GM18858 (cell line): ENCODE data around the gene ETF1.
"Not testable (repeated sequence)": the region's sequence is repeated elsewhere in the genome, so short reads cannot be mapped to it uniquely, and the experiment has no call there.

Experiments
- ATAC-seq: cut with Tn5 transposase; IDR thresholded peaks from one replicate; pipeline ENCODE4 v1.9.1; 2021; ENCODE audit not compliant: unreplicated experiment

ETF1 gene

DNA sequence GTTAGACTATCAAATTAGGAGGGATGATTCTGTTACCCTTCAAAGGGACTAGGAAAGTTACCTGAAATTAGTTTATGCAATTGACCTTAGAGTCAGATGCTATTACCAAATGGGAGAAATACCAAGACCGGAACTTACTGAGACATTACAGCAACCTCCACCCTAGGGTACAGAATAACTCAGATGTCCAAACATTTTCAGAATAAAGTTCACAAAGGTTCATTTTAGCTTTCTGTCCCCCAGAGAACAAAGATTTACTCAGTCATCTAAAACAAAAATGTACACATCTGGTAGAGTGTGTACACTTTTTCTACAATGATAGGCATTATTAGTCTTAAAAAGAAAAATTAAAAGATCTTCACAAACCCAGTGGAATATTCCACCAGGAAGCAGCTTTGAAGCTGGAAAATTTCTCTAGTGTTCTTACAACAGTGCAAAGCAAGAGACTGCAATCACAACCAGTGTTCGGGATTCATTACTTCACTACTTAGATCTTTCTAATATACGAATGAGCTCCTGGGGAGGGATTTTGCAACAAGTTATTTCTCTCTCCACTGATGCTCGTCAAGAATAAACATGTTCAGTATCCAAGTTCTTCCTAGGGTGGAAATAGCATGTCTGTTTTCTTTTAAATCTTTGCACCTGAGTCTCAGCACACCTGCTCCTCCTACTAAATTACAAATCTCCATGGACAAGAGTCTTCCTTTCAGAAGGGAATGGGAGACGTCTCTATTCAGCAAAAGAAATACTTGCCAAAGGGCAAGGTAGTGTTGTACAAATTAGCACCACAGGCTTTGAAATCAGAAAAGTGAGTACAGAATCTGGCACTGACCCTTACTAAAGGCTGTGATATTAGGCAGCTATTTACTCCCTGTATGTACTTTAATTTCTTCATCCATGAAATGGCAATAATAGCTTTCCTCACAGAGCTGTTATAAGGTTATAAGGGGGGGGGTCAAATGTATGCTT lies 8.8 kb downstream of the ETF1 start:
- ATAC-seq = no peak

DNA sequence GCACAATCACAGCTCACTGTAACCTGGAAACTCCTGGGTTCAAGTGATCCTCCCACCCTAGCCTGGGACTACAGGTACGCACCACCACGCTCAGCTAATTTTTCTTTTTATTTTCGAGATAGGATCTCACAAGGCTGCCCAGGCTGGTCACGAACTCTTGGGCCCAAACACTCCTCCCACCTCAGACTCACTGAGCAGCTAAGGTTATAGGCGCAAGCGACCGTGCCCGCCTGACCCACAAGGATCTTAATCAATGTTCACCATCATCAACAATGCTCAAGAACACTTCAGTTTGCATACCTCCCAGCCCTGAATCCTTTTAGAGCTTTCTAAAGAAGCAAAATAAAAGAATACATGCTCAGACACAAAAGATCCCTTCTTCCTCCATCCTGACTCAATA lies 13.2 kb downstream of the ETF1 start:
- no peak for ATAC-seq

DNA sequence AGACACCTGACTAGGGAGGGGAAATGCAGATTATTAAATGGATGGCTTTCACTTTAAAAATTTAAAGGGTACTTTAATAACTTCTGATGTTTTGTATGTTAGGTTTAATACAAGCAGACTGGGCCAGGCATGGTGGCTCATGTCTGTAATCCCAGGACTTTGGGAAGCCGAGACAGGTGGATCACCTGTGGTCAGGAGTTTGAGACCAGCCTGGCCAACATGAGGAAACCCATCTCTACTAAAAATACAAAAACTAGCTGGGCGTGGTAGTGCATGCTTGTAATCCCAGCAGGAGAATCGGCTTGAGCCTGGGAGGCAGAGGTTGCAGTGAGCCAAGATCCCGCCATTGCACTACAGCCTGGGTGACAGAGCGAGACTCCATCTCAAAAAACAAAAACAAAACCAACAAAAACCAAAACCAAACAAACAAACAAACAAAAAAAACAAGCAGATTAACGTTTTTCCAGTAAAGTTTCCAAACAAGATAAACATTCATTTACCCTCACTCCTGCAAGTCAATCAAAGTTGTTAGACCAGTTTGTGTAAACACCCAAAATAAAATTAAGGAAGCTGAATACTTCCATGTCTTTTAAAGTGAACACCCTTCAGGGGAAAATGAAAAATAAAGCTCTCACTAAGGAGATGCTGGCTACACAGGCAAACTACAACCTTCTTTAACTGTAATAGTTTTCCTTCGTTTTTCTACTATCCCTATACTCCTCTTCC lies 14.1 kb downstream of the ETF1 start:
- ATAC-seq = no peak

DNA sequence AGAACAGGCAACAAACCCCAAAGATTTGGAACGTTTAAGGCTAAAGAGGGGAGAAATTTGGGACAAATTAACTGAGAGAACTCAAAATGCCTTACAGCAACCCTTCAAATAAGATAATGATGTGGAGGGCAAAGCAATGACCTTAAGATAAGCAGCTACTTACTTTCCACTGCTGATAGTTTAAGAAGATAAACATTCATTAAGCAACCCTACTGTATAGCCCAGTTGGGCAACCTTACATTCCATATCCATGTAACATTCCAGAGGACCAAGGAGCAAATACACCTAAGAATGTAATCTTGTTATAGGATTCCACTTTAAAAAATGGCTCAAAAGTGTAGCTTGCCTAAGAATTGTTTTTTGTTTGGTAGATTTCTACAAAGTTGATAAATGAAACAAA lies 14.8 kb downstream of the ETF1 start:
- no peak for ATAC-seq

DNA sequence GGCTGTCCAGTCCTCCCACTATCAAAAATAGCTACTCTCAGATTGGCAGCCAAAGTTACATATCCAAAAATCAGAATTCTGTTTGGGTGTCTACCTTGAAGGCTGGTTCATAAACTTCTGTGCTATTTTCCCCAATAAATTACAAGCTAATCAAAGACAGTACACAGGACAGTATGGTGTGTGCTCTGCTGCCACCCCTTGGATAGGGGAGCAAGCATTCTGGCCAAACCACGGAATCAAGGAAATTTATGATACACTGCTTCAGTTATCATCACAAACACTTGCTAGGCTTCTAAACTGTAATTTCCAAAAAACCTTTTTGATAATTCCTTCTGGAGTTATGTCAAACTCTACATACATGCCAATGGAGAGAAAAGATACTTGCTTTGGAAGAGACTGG lies 15.9 kb downstream of the ETF1 start:
- ATAC-seq = no peak

DNA sequence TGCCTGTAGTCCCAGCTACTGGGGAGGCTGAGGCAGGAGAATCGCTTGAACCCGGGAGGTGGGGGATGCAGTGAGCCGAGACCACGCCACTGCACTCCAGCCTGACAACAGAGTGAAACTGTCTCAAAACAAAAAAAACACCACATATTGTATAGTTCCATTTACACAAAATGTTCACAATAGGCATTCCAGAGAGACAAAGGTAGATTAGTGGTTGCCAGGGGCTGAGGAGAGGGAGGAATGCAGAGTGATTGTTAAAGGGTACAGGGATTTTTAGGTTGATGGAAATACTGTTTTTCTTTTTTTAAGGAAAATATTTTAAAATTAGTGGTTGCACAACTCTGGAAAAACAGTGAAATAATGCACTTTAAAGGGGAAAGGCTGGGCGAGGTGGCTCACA lies 19.6 kb downstream of the ETF1 start:
- ATAC-seq = no peak

DNA sequence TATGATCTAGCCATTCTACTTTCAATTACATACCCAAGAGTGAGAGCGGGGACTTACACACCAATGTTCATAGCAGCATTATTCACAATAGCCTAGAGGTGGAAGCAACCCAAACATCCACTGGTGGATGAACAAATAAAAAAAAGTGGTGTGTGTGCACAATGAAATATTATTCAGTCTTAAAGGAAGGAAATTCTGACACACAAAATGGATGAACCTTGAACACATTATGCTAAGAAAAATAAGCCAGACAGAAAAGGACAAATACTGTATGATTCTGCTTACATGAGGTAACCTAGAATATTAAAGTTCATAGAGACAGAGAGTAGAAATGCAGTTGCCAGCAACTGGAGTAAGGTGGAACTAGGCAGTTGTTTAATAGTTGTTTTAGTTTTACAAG lies 22.1 kb downstream of the ETF1 start:
- ATAC-seq = no peak

DNA sequence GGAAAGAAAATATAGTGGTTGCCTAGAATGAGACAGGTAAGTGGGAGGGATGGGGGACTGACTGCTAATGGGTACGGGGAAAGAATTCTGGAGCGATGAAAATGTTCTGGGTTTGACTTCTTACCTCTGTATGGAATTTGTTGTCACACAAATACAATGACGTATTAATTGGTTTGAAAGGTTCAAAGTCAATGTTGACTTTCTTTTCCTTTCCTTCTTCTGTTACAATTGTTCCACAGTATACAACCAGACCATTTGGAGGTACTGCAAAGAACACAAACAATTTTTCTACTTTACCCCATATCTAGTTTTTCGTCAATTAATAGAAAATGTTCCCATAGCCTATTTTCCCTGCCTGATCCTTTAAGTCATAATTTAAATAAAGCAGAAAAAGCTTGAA lies 25.6 kb downstream of the ETF1 start:
- ATAC-seq = no peak

DNA sequence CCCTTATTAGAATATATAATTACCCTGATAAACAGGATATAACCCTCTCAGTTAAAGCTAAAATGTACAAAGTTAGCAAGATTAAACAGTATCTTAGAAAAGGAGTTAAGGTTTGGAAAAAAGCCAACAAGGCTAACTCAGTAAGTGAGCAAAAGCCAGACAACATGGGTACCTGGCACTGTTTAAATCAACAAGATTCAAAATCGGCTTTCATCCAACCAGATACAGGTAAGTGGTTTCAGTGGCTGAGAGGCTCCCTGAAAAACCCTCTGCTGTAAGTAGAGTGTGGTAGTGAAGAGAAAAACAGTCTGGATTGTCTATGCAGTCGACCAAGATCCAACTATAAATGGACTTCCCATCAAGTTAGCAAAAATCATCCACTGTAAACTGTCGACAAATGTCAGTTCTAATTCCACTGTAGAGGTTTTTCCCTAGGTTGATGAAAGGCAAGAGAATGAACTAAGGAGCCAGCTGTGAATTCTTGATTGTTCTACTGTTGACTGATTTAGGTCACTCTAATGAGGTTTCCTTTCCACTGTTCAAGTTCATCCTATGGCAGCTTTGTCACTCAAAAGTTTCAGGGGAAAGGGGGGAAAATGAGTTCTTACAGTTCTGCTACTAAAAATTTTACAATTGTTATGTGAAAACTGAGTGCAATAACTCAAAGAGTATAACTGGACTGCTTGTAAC lies 27.3 kb downstream of the ETF1 start:
- ATAC-seq = no peak

DNA sequence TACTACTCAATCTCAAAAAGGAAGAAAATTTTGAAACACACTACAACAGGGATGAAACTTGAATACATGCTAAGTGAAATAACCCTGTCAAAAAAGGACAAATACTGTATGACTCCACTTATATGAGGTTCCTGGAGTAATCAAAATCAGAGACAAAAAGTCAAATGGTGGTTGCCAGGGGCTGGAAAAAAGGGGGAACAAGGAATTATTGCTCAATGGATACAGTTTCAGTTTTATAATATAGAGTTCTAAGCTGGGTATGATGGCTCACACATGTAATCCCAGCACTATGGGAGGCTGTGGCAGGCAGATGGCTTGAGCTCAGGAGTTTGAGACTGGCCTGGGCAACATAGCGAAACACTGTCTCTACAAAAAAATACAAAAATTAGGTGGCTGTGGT lies 29.0 kb downstream of the ETF1 start:
- ATAC-seq = no peak

DNA sequence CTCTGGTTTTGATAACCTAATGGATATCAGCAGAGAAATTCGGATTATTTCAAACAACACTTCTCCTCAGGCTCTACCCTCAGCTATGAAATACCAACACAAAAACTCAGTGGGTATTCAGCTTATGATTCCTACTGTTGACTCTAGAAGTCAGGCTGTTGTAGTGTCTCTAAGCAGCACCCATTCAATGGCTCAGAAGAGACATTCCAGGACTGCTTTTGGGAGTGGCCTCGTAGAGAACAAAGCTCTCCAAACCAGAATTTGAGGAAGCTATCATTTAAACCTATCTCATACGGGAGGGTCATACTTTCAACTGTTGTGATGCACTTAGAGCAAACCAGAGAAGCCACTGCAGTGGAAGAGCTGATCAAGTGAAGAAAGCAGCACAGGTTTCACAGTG lies 34.1 kb downstream of the ETF1 start:
- no peak for ATAC-seq

DNA sequence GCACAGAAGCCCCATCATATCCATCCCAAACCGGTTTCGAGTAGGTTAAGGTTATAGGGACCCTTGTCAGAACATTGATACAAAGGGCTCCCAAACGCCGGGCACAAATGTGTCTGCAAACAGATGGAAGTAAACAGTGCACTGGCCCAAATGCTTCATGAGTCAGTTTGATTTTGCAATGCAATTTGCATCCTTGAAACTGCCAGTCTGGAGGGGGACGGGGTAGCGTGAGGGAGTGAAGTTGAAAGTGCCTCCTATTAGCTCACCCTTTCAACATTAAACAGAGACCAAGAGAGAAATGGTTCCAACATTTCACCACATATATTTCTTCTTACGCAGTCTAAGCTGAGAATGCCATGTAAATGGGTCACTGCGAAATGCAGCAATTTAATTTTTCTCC lies 35.6 kb downstream of the ETF1 start:
- not testable (repeated sequence) for ATAC-seq

DNA sequence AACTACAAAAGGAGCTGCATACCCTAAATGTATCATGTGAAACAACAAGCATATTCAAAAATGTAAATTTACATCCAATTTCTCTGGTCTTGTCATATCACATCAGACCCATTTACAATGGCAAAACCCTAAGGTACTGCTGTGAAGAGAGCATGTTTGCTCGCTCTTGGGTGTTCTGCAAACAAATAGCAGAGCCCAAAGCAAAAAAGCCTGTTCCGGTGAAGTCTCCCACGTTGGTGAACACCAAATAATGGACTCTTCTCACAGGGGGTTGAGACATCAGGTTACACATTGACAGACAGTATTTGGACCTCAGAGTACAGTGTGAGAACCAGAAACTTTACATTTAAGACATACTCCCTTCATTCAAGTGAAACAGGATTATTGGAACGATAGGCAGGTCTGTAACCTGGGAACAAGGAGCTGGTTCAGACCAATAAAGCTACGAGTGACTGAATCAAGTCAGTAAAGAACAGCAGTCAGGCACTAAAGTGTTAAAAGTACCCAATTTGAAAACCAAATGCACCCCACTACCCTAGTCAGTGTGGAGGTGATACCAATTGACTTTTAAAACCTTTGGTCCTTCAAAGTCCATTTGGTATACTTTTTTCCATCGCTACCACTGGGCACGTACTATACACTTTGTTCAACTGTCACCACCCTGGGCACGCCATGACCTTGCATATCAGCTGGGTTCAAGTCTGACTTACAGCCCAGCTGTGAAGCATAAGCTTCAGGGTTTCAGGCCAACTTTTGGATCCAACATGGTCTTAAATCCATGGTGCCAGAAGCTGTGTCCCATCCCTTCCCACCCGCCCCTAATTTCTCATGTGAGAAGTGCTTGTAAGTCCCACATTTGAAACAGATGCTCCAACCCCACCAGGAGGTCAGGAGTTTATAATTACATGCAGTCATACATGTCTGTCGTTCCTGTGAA lies 36.4 kb downstream of the ETF1 start:
- ATAC-seq = no peak

DNA sequence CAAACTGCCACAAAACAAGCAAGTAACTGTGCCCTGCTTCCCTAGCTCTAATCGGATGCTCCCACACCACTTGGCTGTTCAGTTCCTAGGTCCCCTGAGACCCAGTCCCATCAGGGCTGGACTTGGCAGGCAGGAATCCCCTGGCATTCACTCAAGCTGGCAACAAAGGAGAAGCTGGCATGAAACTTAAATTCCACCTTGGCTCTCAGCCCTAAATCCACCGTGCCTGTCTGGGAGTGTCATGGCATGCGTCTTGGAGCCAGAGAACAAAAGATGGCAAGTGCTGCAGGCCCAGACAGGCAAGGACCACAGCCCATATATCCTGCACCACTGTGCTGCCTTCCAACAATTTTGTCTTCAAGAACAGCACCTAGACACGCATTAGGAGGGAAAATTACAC lies 38.2 kb downstream of the ETF1 start:
- ATAC-seq = no peak

DNA sequence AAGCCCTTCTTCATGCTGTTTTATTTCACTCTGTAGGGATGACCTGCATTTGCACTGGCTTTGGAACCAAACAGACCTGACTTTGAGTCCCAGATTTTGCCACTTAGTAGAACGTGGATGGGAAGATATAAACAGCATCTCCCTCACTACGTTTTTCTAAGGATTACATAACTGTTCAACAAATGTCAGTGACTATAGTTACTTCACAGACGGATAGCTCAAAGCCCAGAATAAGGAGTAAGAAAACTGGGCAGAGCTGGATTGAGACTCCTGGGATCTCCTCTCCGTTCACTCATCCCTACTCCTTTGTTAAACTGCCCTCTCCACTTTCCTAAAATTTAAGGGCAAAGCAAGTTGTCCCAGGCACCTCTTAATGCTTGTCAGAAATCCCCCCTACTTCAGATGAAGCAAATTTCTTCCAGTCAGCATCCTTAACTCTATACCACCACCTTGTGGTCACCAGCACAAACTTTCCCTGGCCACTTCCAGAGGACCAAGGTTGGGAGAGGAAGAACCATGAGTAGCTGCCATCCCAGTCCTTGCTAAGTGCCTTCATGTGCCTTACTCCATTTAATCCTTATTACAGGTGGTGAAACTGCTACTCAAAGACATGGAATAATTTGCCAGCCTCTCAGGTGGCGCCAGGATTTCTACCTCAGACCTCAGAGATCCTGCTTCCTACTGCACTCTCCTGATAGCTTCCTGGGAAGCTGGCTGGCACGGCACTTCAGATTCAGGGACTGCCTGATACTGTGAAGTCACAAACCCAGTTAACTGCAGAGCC lies 39.4 kb downstream of the ETF1 start:
- no peak for ATAC-seq

DNA sequence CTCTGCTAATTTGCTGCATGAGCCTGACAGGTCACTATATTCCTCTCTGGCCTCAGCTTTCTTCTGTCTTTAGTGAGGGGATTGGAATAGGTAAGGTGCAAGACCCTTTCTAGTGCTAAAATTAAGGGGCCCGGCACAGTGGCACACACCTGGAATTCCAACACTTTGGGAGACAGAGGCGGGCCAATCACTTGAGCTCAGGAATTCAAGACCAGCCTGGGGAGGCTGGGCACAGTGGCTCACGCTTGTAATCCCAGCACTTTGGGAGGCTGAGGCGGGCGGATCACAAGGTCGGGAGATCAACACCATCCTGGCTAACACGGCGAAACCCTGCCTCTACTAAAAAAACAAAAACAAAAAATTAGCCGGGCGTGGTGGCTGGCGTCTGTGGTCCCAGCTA lies 40.5 kb downstream of the ETF1 start:
- ATAC-seq = no peak

DNA sequence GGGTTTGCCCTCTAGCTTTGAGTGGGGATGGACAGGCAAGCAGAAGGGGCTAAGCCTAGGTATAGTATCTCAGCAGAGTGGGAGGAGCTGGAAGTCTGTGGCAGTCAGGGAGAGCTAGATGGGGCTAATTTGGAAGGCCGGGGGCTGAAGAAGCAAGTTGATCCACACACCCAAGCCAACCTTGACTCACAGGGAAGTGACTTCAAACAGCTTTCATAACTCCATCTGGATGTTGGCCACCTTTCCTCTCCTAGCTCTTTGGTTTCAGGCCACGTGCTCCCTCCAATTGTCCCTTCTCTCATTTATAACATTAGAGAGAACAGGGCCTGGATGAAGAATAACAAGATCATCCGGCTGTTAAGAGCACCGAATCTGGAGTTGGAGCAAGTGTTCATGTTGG lies 40.9 kb downstream of the ETF1 start:
- no peak for ATAC-seq

DNA sequence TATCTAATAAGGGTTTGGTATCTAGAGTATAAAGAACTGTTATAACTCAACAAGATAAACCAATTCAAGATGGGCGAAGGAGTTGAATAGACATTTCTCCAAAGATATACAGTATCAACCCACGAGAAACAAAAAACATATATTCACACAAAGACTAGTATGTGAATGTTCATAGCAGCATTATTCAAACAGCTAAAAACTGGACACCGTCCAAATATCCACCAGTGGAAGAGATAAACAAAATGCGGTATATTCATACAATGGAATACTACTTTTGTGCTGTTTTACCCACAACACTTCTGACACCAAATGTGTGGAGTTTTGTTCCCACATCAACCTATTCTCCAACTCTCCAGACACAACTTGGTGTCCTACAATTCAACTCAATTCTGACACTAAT lies 44.7 kb downstream of the ETF1 start:
- no peak for ATAC-seq

DNA sequence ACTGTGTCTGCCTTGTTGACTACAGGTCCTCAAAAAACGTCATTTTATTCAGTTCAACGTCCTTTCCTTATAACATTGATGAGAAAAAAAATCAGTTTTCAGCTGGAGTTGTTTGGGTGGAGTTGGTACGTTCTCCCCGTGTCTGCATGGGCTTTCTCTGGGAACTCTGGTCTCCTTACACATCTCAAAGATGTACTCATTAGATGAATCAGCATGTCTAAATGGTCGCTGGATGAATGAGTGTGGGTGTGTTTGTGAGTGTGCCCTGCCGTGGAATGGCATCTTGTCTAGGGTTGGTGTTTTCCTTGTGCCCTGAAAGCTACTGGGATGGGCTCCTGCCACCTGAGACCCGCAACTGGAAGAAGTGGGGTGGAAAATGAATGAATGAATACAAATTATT lies 47.7 kb downstream of the ETF1 start:
- ATAC-seq = no peak

DNA sequence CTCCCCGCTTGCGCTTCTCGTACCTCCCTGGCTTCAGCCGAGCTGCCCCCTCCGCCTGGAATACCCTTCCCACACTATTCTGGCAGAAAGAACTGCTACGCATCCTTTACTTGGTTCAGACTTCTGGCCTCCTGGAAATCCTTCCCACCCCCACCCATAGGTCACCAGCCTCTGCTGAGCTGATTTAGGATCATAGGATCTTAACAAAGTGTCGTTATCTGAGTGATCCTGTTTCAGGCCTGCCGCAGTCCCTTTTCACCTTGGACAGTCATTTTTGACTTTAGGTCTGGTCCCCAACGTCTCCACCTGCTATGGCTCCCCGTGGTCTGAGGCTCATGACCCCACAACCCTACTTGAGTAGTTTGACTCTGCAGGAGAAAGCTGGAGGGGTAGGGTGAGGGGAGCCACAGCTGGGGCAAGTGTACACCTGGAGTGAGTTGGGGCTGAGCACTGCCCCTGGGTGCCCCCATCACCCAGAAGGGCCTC lies 50.4 kb downstream of the ETF1 start:
- no peak for ATAC-seq
